ENCODE results near the gene CLTCL1.
A peak's percentile ranks its signal among the peaks of the same experiment; 100 is the strongest.

The CLTCL1 gene

DNA sequence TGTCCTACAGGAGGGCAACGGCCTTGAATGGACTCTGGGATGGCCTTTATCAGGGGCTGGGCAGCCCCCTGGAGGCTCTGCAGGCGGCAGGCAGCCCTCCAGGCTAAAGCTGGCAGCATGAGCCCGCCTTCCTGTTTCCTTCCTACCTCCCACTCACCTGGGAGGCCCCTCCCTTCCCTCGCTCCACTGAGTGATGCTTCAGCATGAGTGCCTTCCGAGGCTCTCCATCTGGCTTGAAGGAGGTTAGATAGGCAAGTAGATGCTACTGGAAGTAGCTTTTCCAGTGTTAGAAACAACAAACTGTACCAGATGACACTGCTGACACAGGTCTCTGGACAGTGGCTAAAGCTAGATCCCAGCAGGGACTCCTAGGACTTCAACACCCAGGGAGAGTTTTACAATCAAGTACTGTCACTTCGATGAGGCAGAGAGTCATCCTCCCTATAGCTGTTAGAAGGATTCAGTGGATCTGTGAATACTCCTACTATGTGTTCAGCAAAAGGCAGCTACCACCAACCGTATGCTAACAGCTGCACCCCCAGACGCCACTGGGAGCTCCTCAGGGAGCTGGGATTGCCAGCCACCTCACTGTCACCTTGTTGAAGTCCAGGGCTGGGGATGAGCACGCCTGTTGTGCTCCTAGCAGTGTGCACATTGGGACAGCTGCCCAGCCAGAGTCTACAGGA, 108.9 kb downstream of the CLTCL1 start:
- no peaks in the 10 kb centered on the region for H3K9me3 ChIP-seq (ENCODE audit: severe bottlenecking)
- no peaks in the 10 kb centered on the region; the same call in 1 of the 2 replicates for H3K36me3 ChIP-seq
- no peak overlapping the region for H3K4me3 ChIP-seq (ENCODE audit: low read depth, low read length)
- H3K27me3 ChIP-seq (ENCODE audit: insufficient read depth, low read depth, severe bottlenecking), result no peaks in the 10 kb centered on the region
- TF ChIP-seq, protein P1, sequence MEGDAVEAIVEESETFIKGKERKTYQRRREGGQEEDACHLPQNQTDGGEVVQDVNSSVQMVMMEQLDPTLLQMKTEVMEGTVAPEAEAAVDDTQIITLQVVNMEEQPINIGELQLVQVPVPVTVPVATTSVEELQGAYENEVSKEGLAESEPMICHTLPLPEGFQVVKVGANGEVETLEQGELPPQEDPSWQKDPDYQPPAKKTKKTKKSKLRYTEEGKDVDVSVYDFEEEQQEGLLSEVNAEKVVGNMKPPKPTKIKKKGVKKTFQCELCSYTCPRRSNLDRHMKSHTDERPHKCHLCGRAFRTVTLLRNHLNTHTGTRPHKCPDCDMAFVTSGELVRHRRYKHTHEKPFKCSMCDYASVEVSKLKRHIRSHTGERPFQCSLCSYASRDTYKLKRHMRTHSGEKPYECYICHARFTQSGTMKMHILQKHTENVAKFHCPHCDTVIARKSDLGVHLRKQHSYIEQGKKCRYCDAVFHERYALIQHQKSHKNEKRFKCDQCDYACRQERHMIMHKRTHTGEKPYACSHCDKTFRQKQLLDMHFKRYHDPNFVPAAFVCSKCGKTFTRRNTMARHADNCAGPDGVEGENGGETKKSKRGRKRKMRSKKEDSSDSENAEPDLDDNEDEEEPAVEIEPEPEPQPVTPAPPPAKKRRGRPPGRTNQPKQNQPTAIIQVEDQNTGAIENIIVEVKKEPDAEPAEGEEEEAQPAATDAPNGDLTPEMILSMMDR (IDR thresholded peaks at IDR 0.05; ENCODE audit: low read depth, low read length), result no peak
- no peak for DNase-seq
- H3K27ac ChIP-seq, result no peak overlapping the region

DNA sequence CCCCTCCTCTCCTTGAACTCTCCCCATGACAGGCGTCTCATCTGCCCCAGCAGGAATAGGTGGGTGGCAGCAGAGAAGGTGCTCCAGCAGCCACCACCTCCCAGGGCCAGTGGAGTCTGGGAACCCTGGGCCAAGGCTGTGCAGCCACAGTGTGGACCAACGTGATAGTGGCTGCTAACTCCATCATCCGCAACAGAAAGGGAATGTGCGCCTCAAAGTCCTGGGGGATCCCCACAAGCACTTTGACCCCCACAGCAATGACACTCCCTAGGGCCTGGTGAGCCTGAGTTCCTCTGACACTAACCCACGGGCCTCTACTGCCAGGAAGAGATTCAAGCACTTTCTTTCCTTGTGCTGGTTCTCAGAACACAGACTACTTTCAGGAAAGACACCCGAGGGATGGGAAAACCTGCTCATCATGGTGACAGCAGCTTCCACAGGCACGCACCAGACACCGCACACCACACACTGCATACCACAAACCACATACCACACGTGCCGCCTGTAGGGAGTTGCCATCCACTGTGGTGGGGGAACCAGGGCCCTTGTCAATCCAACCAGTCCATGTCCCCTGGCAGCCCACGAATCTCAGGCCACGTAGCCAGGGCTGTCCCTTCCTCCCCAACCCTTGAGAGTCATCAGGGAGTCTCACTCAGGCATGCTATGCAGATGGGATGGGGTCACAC, 109.6 kb downstream of the CLTCL1 start:
- Histone ChIP-seq H3K27me3 (ENCODE audit: insufficient read depth, low read depth, severe bottlenecking) (no peaks in the 10 kb centered on the region), H3K9me3 (ENCODE audit: severe bottlenecking) (no peaks in the 10 kb centered on the region)

GRCh38 chr22:19180740-19181410, 110.6 kb downstream of the CLTCL1 start:
- no peak overlapping the region for H3K27ac ChIP-seq
- H3K36me3 ChIP-seq, result peaks cover 13% of the 10 kb centered on the region; the same call in 1 of the 2 replicates
- no peak for DNase-seq
- H3K9me3 ChIP-seq (ENCODE audit: severe bottlenecking), result no peaks in the 10 kb centered on the region
- H3K27me3 ChIP-seq (ENCODE audit: insufficient read depth, low read depth, severe bottlenecking), result no peaks in the 10 kb centered on the region
- TF ChIP-seq, protein P1 (IDR thresholded peaks at IDR 0.05; ENCODE audit: low read depth, low read length), result no peak
- H3K4me3 ChIP-seq (ENCODE audit: low read depth, low read length), result no peak overlapping the region

More for the DNA sequence above, 109.6 kb downstream of the CLTCL1 start:
- Histone ChIP-seq H3K36me3 (peaks cover 2% of the 10 kb centered on the region; the same call in 1 of the 2 replicates), H3K4me3 (ENCODE audit: low read depth, low read length) (no peak overlapping the region), H3K27ac (no peak overlapping the region)
- TF ChIP-seq, protein P1 (IDR thresholded peaks at IDR 0.05; ENCODE audit: low read depth, low read length), result no peak
- no peak for DNase-seq

DNA sequence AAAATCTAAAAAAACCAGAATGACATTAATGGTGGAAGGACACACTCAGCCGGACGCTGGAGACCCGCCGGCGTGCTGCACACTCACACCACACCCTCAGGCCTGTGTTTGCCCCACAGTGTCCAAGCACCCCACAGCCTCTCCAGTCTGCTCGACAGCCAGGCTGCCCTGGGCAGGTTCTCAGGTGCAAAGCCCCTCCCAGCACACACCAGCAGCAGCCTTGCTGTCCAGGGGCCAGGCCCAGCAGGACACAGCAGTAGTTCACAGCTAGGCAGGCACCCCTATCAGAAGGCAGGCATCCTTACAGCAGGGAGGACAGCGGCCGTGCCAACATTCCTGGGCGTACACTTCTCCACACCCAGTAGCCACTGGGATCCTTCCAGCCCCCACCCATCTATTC, 111.3 kb downstream of the CLTCL1 start:
- H3K9me3 ChIP-seq (ENCODE audit: severe bottlenecking), result no peaks in the 10 kb centered on the region
- no peaks in the 10 kb centered on the region for H3K27me3 ChIP-seq (ENCODE audit: insufficient read depth, low read depth, severe bottlenecking)
- no peak overlapping the region for H3K4me3 ChIP-seq (ENCODE audit: low read depth, low read length)

GRCh38 chr22:19179497-19180048, 111.9 kb downstream of the CLTCL1 start:
- no peaks in the 10 kb centered on the region for H3K27me3 ChIP-seq (ENCODE audit: insufficient read depth, low read depth, severe bottlenecking)
- DNase-seq, result peak; percentile 83
- H3K27ac ChIP-seq, result peak overlapping the region; percentile 86
- peak overlapping the region; percentile 79 for H3K4me3 ChIP-seq (ENCODE audit: low read depth, low read length)
- no peaks in the 10 kb centered on the region for H3K9me3 ChIP-seq (ENCODE audit: severe bottlenecking)
- TF ChIP-seq, protein P1 (IDR thresholded peaks at IDR 0.05; ENCODE audit: low read depth, low read length), result peak; percentile 79
- peaks cover 14% of the 10 kb centered on the region; the same call in 1 of the 2 replicates for H3K36me3 ChIP-seq

More for the DNA sequence above, 111.3 kb downstream of the CLTCL1 start:
- TF ChIP-seq, protein P1 (IDR thresholded peaks at IDR 0.05; ENCODE audit: low read depth, low read length), result no peak
- no peak for DNase-seq
- Histone ChIP-seq H3K36me3 (peaks cover 14% of the 10 kb centered on the region; the same call in 1 of the 2 replicates), H3K27ac (no peak overlapping the region)

All from WERI-Rb-1 (cell line).